ENCODE results near the gene ZSWIM6.
A peak's percentile ranks its signal among the peaks of the same experiment; 100 is the strongest.

ZSWIM6 gene

GRCh38 chr5:61455179-61456006, 123.3 kb downstream of the ZSWIM6 start:
- no peak for DNase-seq

GRCh38 chr5:61460471-61460870, 128.4 kb downstream of the ZSWIM6 start:
- no peak for DNase-seq

- no peak for DNase-seq
Measured at GRCh38 chr5:61461417-61461816, 129.4 kb downstream of the ZSWIM6 start.

GRCh38 chr5:61461926-61462325, 129.9 kb downstream of the ZSWIM6 start:
- DNase-seq: no peak

- no peak for DNase-seq
Measured at GRCh38 chr5:61463596-61463995, 131.5 kb downstream of the ZSWIM6 start.

- no peak for DNase-seq
Measured at GRCh38 chr5:61464512-61464911, 132.5 kb downstream of the ZSWIM6 start.

GRCh38 chr5:61465066-61465465, 133.0 kb downstream of the ZSWIM6 start:
- DNase-seq: no peak

- DNase-seq: no peak
Measured at GRCh38 chr5:61465496-61465895, 133.4 kb downstream of the ZSWIM6 start.

GRCh38 chr5:61466017-61466416, 134.0 kb downstream of the ZSWIM6 start:
- DNase-seq: no peak

- peak; percentile 58 for DNase-seq
Measured at GRCh38 chr5:61467766-61468482, 135.9 kb downstream of the ZSWIM6 start.

GRCh38 chr5:61468483-61468865, 136.4 kb downstream of the ZSWIM6 start:
- no peak for DNase-seq

- no peak for DNase-seq
Measured at GRCh38 chr5:61471352-61471751, 139.3 kb downstream of the ZSWIM6 start.

GRCh38 chr5:61472172-61472958, 140.3 kb downstream of the ZSWIM6 start:
- no peak for DNase-seq

GRCh38 chr5:61474746-61475145, 142.7 kb downstream of the ZSWIM6 start:
- no peak for DNase-seq

GRCh38 chr5:61477788-61478187, 145.7 kb downstream of the ZSWIM6 start:
- DNase-seq: no peak

- no peak for DNase-seq
Measured at GRCh38 chr5:61479850-61480614, 148.0 kb downstream of the ZSWIM6 start.

- no peak for DNase-seq
Measured at GRCh38 chr5:61482980-61483379, 150.9 kb downstream of the ZSWIM6 start.

GRCh38 chr5:61486476-61486875, 154.4 kb downstream of the ZSWIM6 start:
- no peak for DNase-seq

- no peak for DNase-seq
Measured at GRCh38 chr5:61489574-61489973, 157.5 kb downstream of the ZSWIM6 start.

GRCh38 chr5:61491861-61492260, 159.8 kb downstream of the ZSWIM6 start:
- DNase-seq: no peak

- DNase-seq: no peak
Measured at GRCh38 chr5:61493973-61494372, 161.9 kb downstream of the ZSWIM6 start.

- no peak for DNase-seq
Measured at GRCh38 chr5:61496446-61496845, 164.4 kb downstream of the ZSWIM6 start.

- no peak for DNase-seq
Measured at GRCh38 chr5:61496860-61497259, 164.8 kb downstream of the ZSWIM6 start.

All from kidney glomerular epithelial cell (primary cell).